GM10248 (cell line): ENCODE measurements around the gene TEF.

Experiments
- CTCF ChIA-PET: fragments of 300-600 bp; sonication (Branson Sonifier 250); formaldehyde crosslinking; extraction: SDS; loops from one replicate; lab custom pipeline; 2021; ENCODE audit warnings: antibody characterized with exemption; lab: Yijun Ruan, JAX
- POLR2A ChIA-PET: fragments of 350-650 bp; sonication (Branson Sonifier 250); formaldehyde crosslinking; extraction: SDS; loops from one replicate; lab custom pipeline; 2020; ENCODE audit warnings: antibody characterized with exemption; lab: Yijun Ruan, JAX
- DNase-seq: peaks from one replicate; pipeline ENCODE4 v3.0.0; 2012; ENCODE audit errors: extremely low spot score
- TF ChIP-seq, protein P1 (sequence below): IDR thresholded peaks from 2 replicates; pipeline ENCODE4 v1.5.1; 2012; ENCODE audit warnings: mild to moderate bottlenecking, low read depth; ENCODE audit errors: extremely low read depth, missing control alignments, control extremely low read depth

The TEF gene

DNA sequence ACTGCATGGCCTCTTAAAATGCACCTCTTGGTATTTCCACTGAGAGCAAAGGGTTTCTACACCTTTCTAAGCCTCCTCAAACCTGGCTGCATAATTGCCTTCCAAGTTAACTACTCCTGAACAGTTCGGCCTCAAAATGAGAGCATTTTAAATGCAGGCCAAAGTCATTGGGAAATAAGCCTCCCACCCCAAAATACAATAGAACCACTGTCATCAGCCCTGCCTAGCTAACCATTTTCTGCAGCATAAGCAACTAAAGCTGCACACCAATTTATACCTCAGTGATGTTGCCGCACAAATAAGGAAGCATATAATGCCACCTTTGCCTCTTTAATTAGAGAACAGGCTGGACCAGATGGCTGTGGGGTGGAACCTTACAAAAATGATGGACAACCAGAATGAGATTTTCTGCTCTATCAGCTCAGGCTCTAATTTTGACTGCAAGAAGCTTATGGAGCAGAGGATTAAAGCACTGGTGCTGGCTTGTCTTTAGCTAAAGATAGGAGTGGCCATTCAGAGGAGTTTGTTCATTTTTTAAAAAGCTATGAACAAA, 60.6 kb downstream of the TEF start:
- no peak for DNase-seq
- TF ChIP-seq, protein P1, sequence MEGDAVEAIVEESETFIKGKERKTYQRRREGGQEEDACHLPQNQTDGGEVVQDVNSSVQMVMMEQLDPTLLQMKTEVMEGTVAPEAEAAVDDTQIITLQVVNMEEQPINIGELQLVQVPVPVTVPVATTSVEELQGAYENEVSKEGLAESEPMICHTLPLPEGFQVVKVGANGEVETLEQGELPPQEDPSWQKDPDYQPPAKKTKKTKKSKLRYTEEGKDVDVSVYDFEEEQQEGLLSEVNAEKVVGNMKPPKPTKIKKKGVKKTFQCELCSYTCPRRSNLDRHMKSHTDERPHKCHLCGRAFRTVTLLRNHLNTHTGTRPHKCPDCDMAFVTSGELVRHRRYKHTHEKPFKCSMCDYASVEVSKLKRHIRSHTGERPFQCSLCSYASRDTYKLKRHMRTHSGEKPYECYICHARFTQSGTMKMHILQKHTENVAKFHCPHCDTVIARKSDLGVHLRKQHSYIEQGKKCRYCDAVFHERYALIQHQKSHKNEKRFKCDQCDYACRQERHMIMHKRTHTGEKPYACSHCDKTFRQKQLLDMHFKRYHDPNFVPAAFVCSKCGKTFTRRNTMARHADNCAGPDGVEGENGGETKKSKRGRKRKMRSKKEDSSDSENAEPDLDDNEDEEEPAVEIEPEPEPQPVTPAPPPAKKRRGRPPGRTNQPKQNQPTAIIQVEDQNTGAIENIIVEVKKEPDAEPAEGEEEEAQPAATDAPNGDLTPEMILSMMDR: no peak
- ChIA-PET CTCF (interaction anchor here (0.8 to 1.6 kb wide), 3 partner anchors 14 to 38 kb away, joined by 3 to 4 read pairs (median 3); no protein-coding TSS in a partner anchor), POLR2A (interaction anchor here (0.9 kb wide), 1 partner anchor 36 kb away, joined by 3 read pairs; no protein-coding TSS in a partner anchor)

DNA sequence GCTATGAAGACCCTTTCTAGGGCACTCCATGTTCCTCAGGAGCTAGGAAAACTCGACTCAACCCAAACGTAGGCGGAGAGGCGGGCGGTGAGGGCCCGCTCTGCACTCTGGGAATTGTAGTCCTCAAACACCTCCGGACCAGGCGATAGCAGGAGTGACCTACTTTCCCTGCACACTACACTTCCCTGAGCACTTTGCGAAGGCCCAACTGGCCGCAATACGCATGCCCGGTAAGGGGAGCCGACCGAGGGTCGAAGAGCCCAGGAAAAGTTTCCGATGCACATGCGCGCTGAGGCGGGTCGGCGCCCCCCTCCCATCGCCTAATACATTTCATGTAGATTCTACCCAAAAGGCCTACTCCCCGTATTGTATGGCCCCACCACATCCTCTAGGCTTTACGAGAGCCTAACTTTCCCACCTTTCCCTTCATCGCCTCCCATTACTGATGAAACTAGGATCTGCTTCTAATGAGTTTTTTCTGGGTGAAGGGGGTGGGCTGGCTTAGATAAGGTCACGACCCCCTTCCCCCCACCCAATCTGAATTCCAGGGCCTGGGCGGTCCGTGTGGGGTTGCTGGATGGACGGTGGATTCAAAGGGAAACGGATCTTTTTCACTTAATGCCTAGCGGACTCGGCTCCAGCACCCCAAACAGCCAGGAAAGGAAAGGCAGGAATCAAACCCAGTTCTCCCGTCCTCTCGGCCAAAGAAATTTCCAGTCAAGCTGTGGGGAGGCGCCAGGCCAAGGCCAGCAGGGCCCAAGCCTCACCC, 62.8 kb downstream of the TEF start:
- CTCF ChIA-PET: interaction anchor here (1.2 to 1.6 kb wide), 3 partner anchors 41 to 99 kb away, joined by 4 to 5 read pairs (median 4); no protein-coding TSS in a partner anchor
- TF ChIP-seq, protein P1: no peak
- POLR2A ChIA-PET: interaction anchor here (0.7 to 2.6 kb wide), 9 partner anchors 9 to 177 kb away, joined by 3 to 42 read pairs (median 3); partner anchors contain the start of genes ACO2, DESI1, PHF5A and TEF
- peak; percentile 88 for DNase-seq

DNA sequence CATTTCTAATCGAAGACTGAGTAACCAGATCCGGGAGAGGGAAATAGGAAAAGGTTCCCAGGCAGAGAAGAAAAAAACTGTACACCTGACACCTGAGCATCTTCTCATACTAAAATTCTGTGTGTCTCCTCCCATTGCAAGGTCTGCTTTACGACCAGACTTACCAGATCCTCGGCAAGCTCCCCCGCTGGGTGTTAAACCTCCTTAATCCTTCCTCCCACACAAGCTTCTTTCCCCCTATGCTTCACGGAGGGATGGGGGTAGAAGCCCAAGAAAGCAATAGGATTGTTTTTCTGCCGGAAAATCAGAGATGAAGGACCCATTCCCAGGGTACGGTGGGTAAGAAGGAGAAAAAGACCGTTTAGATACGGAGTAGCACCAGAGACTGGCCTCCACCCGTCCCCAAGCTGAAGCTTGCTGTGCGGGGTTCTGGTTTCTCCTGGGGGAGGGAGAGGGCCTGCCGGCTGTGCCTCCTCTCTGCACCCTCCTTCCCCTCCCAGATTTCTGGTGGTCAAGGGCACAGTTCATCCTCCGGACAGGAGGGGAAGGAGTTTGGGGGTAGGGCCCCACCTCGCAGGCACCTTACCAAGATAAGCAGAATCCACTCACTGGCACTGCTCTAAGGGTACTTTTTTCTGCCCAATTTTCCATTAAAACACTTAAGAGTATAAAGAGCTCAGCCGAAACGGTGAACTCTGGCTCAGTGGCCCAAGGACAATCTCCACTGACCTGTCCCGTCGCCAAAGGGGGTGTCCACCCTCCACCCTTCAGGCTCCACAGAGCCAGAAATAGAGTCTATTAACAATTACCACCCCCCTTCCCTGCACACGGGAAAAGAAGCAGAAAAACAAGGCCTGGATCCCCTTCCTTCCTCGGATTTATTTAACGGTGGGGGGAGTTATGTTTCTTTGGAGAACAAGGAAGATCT, 63.7 kb downstream of the TEF start:
- TF ChIP-seq, protein P1: no peak
- no peak for DNase-seq
- ChIA-PET CTCF (interaction anchor here (1.1 to 1.6 kb wide), 4 partner anchors 41 to 98 kb away, joined by 3 to 5 read pairs (median 4); no protein-coding TSS in a partner anchor), POLR2A (interaction anchor here (0.7 to 2.6 kb wide), 16 partner anchors 9 to 259 kb away, joined by 3 to 42 read pairs (median 3); partner anchors contain the start of genes ACO2, DESI1, PHF5A and TEF)

DNA sequence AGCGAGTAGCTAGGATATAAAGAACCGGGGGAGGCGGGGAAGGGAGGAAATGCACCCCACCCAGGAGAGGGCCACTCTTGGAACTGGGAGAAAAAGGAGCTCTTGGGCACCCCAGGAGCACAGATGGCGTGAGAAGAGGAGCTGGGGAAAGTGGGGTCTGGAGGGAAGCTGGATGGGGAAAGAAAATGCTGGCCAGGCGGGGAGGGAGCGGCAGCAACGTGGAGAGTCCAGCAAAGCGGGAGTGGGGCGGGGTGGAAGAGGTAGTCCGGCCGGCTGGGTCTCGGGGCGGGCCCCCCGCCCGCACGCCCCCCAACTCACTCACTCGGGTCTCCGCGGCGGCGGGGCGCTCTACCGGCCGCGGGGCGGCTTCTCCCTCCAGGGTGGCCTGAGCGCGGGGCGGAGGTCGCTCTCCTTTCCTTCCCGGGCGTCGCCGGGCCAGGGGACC, 64.3 kb downstream of the TEF start:
- ChIA-PET CTCF (interaction anchor here (1.1 to 1.4 kb wide), 6 partner anchors 36 to 97 kb away, joined by 3 to 5 read pairs (median 4); no protein-coding TSS in a partner anchor), POLR2A (interaction anchor here (0.6 to 2.6 kb wide), 18 partner anchors 9 to 260 kb away, joined by 3 to 42 read pairs (median 4); partner anchors contain the start of genes ACO2, DESI1, PHF5A and PMM1)
- TF ChIP-seq, protein P1: no peak
- no peak for DNase-seq

DNA sequence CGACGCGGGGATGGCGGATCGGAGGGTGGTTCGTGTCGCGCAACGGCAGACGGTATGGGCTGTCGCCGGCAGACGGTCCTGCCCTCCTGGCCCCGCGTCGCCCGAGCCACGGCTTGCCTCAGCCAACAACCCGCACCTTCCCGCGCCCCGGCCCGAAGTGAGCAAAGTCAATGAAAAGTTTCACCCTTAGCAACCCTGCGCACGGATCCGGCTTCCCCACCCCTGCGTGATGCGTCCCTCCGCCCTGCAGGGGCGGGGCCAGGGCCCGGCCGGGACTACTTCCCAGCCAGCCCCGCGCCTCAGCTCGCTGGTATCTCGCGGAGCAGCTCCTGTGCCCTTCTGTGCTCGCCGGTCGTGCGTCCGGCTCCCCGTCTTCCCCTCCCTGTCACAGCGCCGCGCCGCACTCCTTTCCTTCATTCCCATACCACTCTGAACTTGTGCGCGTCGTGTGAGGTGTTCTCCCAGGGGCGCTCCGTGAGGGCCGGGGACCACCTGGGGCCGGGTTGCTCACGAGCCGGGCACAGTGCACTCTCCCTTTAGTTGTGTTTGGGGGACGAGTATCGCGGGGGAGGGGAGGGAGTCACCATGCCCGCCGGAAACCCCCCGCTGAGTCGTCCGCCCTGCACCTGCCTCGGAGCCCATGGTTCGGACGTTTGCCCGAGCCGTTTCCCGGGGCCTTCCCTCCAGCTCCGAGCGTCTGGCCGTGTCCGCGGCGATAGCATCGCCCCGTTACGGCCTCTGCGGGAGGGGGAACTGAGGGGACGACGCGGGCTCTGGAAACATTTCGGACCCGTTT, 65.1 kb downstream of the TEF start, which contains the start of gene TOB2:
Gene TOB2, minus strand, starts transcription at position 163 of the 796 bp plus-strand sequence. CDS start 9,456 bp downstream, outside the sequence.
- CTCF ChIA-PET: interaction anchor here (1.1 to 1.4 kb wide), 4 partner anchors 37 to 70 kb away, joined by 3 to 5 read pairs (median 3); no protein-coding TSS in a partner anchor

More for the DNA sequence above, 65.1 kb downstream of the TEF start, which contains the start of gene TOB2:
- POLR2A ChIA-PET: interaction anchor here (0.6 to 2.6 kb wide), 18 partner anchors 9 to 260 kb away, joined by 3 to 42 read pairs (median 4); partner anchors contain the start of genes ACO2, DESI1, PHF5A and PMM1
- DNase-seq: peak; percentile 86
- TF ChIP-seq, protein P1: no peak
